Breast epithelium (tissue), 3 donors: Measurements from ENCODE around the gene MICU2.

ENCODE experiments used
- CTCF ChIP-seq, 3 donors: fragments of 450-650 bp; IDR thresholded peaks; one replicate each; pipeline ENCODE4 v1.5.1; 2016 to 2017; ENCODE audit warnings: antibody characterized with exemption in 3 of 3, mild to moderate bottlenecking in 3 of 3, moderate library complexity in 3 of 3
- POLR2A ChIP-seq: fragments of 450-650 bp; IDR thresholded peaks from one replicate; pipeline ENCODE4 v1.6.1; 2016; ENCODE audit warnings: antibody characterized with exemption, mild to moderate bottlenecking, moderate library complexity
- POLR2AphosphoS5 ChIP-seq, 3 donors: sonication (generic); formaldehyde crosslinking; IDR thresholded peaks; one replicate each; pipeline ENCODE4 v1.6.1; 2017; ENCODE audit warnings: antibody characterized with exemption in 3 of 3

GRCh38 chr13:21541271-21541670 lies 62.7 kb downstream of the MICU2 start:
- no peak for TF ChIP-seq POLR2A
- TF ChIP-seq CTCF (IDR thresholded peaks at IDR 0.05) = no peak
- TF ChIP-seq POLR2AphosphoS5 (IDR thresholded peaks at IDR 0.05) = no peak
